Stimulated activated CD8-positive, alpha-beta memory T cell treated with anti-CD3 and anti-CD28 coated beads, Interleukin-12 subunit alpha, Interleukin-12 subunit beta, amount 100 ng/mL, for 1 hour (primary cell): ENCODE measurements around the gene PLPPR1.
"Not testable (repeated sequence)": the region's sequence is repeated elsewhere in the genome, so short reads cannot be mapped to it uniquely, and the experiment has no call there.

ENCODE experiments used
- DNase-seq: peaks from one replicate; pipeline ENCODE4 v3.0.0-alpha.2; 2020; ENCODE audit warnings: low read depth

Gene PLPPR1

DNA sequence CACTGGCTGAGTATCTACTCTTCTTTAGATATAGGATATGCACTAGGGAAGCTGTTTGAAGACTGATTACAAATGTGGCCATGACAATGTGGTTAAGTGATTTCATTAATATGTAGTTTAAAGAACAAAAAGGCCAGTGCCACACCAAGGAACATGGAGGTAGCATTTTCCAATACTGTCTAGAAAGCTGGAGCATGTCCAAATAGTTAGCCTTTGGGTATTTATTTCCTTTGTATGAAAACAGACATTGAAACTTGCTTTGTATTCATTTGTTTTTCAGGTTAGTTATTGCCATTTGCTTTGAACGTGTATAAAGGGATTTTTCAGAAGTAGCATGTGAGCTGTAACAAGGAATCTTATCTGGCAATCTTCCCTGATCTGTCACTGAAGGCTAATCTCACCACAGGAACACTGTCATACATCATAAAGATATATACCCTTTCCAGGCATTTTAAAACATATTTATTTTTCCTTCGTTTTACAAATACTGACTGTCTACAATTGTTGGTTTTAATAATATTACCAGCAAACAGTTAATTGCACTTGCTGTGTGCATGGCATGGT is 93.4 kb downstream of the PLPPR1 start:
- DNase-seq: no peak

GRCh38 chr9:101126556-101126955 is 98.0 kb downstream of the PLPPR1 start:
- DNase-seq: no peak

GRCh38 chr9:101127369-101127768 is 98.8 kb downstream of the PLPPR1 start:
- not testable (repeated sequence) for DNase-seq

DNA sequence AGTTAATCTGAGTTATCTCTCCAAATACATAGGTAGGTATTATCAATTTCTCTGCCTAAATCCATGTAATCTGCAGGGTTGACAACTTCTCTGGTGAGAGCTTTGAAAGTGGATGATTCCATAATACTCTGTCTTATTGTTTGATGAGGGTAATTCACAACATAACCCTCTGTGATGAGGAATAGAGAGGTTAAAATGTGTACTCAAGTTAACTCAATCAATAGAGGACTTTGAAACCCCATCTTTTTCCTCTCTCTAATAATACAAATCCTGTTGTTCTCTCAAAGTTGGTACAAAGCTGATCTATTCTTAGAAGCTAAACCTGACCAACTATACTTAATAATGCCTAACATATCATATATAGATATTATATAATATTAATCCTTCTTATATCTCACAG is 100.1 kb downstream of the PLPPR1 start:
- DNase-seq: no peak

GRCh38 chr9:101130054-101130453 is 101.5 kb downstream of the PLPPR1 start:
- DNase-seq: no peak

GRCh38 chr9:101131326-101131725 is 102.8 kb downstream of the PLPPR1 start:
- DNase-seq: no peak

GRCh38 chr9:101132801-101133200 is 104.3 kb downstream of the PLPPR1 start:
- DNase-seq: no peak

GRCh38 chr9:101138509-101138908 is 110.0 kb downstream of the PLPPR1 start:
- no peak for DNase-seq

DNA sequence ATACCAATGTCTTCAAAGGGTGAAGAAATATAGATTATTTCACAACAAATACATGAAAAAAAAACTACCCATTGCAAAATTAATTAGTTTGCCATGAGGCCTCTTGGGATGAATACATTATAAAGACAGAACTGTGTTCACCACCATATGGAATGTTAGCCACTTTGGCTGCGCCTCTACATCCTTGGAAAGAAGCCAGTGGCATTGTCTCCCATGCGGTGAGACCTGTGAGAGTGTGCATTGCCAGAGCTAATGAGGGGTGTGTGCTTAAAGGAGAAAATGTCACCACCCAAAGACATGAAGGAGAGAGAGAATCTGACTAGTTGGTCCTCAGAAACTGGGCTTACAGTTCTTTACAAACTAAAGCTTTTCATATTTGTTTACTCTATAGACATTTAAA is 110.6 kb downstream of the PLPPR1 start:
- no peak for DNase-seq

- DNase-seq: no peak
Observed at GRCh38 chr9:101140764-101141163, 112.2 kb downstream of the PLPPR1 start.

DNA sequence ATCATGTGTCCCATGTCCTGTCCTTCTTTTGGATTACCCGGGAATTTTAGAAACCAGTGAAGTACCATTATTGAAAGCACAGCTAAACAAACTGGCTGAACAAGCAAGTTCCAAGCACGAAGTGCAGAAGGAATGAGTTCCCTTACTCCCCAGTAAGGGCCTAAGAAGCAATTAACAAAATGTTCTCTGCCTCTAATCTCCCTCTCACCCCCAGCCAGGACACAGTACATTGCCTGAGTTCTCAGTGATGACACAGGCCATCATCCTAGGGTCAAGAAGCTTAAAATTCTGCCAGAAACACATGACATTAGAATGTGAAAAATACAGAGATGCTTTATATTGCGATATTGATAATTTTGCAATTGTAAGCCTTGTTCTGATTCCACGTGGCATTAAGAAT is 118.0 kb downstream of the PLPPR1 start:
- DNase-seq: no peak

- no peak for DNase-seq
Observed at GRCh38 chr9:101148344-101148743, 119.8 kb downstream of the PLPPR1 start.

DNA sequence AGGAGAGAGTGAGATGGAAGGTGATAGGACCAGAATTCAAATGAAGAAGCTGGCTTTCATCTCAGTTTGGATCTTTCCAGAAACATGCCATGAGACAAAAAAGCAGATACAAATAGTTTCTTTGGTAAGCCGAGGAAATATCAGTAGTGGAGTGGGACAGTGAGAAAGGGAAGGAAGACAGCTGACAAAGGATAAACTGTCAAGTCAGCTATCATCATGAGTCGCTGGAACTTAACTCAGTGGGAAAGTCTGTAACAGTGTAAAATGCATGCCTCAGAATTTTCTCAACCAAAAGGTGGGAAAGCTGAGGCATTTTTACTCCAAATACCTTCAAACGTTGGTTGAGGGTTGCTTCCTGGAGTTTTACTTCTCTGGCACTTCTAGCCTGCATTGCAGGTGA is 129.8 kb downstream of the PLPPR1 start:
- DNase-seq: no peak

GRCh38 chr9:101162231-101162630 is 133.7 kb downstream of the PLPPR1 start:
- no peak for DNase-seq

- DNase-seq: no peak
Observed at GRCh38 chr9:101165131-101165530, 136.6 kb downstream of the PLPPR1 start.

GRCh38 chr9:101167490-101168134 is 139.1 kb downstream of the PLPPR1 start:
- DNase-seq: no peak

DNA sequence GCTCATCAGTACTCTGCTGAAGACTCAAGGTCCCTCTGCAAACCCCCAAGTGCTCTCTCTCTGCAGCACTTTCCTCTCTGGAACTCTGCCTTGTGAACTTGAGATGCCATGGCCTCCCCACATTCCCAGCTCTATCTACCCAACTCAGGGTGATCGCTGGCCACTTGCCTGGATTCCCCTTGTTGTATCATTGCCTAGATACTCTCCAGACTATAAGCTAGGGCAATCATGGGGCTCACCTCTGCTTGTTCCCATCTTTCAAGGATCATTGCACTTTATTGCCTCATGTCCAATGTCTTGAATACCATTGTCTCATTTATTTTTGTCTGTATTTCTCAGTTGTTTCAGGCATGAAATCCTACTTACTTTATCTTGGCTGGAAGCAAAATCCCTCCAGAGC is 144.1 kb downstream of the PLPPR1 start:
- no peak for DNase-seq

DNA sequence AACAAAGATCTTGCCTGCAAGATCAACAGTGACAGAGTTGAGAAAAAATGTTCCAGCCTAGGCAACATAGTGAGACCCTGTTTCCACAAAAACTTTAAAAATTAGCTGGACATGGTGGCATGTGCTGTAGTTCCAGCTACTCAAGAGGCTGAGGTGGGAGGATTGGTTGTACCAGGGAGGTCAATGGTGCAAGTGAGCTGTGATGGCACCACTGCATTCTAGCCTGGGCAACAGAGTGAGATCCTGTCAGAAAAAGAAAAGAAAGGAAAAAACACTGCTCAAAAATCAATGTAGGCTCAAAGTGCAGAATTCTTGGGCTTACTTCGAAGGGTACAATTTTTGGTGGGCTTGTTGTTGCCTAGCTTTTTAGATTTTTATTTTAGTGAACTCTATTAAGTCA is 145.4 kb downstream of the PLPPR1 start:
- no peak for DNase-seq

GRCh38 chr9:101176384-101176783 is 147.9 kb downstream of the PLPPR1 start:
- no peak for DNase-seq

GRCh38 chr9:101184813-101185278 is 156.3 kb downstream of the PLPPR1 start:
- DNase-seq: no peak

DNA sequence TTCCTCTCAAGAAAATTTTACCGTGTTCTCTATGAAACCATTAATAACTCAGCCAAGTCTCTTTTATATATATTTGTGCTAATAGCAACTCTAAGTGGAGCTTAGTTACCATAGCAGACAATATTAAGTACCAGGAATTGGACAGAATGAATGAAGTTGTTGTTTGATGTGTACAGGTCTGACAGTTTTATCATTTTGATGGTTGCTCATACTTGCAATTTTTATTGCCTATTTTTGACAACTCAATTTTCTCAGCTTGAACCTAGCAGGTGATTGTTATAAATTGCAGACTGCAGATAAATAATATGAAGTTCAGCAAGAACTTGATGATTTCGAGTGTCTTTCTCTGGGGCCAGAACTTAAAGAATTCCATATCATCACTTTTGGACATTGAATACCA is 163.2 kb downstream of the PLPPR1 start:
- DNase-seq: no peak

DNA sequence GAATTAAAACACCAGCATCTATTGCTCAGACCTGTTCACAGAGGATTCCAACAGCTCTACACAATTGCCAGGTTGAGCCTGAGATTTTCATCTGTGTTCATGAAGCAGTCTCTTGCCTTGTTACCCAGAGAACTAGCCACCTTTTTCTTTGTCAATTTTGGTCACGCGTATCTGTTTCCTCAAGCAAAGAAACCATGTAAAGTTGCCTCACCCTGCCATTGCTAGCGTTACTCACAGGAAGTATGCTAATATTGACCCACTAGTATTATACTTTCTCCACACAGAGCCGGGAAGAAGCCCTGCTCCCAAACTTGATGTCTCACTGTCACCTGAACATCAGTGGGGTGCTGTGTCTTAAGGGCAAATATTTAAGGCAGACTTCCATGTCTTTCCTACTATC is 168.5 kb downstream of the PLPPR1 start:
- DNase-seq: no peak

DNA sequence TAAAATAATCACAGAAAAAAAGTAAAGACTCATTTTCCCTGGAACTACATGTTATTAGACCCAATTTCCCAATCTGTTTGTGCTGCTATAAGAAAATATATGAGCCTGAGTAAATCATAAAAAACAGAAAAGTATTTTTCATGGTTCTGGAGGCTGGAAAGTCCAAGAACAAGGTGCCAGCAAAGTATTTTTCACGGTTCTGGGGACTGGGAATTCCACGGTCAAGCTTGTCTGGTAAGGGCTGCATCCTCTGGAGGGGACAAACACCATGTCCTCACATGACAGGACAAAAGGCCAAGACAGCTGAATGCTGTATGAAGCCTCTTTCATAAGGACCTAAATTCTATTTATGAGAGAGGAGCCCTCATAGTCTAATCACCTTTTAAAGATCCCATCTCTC is 172.3 kb downstream of the PLPPR1 start:
- DNase-seq: no peak

GRCh38 chr9:101201630-101202029 is 173.1 kb downstream of the PLPPR1 start:
- DNase-seq: no peak
